ENCODE data around the gene PARD3B. TPM values are rescaled to one million over a fixed set of nuclear protein-coding genes. Genes with fewer than 3 reads are reported as not detected.

Gene PARD3B
- total RNA-seq, 1 donor from 2014 or later, result 0.96 TPM

DNA sequence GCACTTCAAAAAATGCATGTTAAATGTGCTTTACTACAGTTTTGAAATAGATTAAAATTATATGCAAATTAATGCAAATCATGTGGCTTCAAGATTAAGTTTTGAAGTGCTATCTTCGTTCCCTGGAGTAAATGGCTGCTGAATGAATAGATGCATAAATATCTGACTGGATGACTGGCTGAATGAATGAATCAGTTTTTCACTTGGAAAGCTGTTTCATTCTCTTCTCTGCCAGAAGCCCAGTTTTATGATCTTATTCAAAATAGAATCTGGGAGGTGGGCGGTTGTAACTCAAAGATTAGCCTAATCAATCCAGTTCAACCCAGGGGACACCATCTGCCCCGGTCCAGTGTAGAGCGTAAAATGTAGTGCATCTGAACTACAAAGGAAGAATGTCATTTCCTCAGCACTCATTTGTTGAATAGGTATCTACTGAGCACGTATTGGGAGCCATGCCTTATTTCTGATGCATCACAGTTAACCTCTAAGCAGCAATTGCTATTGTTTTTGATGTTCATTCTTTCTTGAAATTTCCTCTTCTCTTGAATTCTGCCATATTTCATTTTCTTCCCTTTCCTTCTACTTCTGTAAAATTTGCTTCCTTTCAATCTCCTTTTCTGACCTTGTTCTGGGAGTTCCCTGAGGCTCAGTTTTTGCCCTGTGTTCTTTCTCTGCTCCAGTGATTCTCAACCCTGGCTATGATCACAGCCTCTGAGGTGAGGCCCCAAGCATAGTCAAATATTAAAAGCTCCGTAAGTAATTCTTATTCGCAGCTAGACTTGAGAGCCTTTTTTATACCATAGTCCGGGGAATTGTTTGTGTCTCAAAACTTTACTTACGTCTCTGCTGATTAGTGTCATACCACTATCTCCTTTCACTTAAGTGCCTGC is 282.7 kb downstream of the PARD3B start:
- intact Hi-C loops (cut with micrococcal nuclease), result no loop called here

DNA sequence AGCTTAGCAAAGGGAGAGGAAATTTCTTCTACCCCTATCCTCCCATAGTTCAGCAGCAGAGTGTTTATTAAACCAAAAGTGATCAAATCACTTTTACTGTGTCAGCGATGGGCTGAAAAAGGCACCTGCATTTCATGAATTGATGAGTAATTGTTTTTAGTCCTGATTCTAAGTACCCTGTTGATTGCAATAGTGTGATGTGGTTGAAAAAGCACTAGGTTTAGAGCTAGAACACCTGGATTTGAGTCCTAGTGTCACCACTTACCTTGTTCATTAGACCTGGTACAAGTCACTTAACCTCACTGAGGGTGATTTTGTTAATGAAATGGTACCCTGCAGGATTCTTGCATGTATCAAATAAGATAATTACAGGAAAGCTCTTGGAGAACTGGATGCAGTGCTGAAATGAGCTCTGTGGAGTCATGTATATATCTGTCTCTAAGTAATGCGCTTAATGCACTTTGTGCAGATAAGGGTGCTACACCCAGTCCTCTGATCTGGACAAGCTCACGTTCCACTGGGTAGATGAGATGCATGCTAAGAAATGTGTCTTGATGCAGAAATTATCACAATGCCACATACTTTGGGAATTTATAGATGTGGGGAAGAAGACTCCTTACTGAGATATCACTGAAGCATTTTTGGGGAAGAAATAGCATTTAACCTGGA is 289.6 kb downstream of the PARD3B start:
- intact Hi-C loops (cut with micrococcal nuclease), result no loop called here

DNA sequence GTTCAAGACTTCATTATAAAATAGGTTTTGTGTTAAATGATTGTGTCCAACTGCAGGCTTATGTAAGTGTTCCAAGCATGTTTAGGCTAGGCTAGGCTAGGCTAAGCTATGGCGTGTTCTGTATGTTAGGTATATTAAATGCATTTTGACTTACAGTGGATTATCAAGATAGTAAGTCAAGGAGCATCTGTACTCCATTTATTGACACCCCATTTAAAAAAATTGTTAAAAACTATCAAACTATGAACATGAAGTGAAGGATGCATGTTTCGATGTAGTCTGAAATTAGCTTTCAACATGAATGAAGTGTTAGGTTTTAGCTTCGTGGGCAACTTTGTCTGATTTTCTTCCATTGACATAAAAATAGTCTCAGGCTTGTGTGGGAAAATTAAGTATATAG is 290.5 kb downstream of the PARD3B start:
- intact Hi-C loops (cut with micrococcal nuclease), result no loop called here

DNA sequence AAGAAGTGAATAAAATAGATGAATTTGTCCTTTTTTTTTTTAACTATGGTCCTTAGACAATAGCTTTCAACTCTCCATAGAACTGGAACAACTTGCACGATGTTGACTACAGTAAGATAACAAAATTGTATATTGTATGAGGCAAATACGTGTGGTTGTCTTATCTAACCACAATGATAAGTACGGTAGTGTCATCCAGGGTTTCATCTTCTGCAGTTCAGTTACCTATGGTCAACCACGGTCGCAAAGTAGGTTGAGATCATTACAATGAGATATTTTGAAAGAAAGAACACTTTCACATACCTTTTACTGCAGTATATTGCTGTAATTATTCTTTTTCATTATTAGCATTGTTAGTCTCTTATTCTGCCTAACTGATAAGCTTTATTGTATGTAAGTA is 295.2 kb downstream of the PARD3B start:
- intact Hi-C loops (cut with micrococcal nuclease), result no loop called here

DNA sequence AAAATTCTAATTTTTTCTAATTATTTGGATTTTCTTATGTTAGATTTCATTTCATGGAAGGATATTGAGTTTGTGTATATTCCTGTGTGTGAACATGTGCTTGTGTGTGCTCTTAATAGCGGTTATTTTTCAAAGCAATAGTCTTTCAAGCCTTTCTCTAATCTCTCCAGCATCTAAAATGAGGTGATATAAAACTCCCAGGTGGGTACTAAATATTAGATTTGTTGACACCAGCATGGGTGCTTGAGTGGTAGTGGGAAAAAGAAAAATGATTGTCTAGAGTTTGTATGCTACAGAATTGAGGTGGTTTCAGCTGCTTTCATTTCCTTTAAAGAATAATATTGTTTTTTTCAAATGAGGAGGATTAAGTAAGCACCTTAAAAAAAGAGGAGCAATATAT is 296.8 kb downstream of the PARD3B start:
- intact Hi-C loops (cut with micrococcal nuclease), result no loop called here

DNA sequence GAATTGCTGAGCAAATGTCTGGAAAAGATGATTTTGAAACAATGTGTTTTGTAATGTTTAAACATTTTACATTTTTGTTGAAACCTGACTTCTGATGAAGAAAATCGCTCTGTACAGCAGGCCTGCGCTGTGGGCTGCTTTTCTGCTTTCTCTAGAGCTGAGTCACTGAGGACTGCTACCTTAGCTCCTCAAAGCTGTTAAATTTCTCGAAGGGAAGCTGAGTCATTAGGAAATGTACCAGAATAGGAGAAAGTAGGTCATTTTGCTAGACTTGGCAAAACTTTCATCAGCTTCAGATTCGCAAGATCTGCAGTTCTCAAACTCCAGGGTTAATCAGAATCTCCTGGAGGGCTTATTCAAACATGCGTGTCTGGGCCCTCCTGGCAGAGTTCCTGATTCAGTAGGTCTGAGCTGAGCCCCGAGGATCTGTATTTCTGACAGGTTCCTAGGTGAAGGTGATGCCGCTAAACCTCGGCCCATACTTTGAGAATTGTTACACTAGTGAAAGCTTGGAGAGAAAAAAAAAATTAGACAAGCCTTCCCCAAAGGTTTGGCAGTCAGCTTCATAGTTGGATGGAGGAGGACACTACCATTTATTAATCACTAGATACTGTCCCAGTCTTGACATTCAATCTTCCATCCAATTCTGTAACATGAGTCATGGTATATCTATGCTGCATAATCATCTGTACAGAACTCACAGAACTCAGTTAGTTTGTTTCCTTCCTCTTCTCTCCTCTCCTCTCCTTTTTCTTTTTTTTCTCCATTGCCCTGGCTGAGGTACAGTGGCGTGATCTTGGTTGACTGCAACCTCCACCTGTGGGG is 297.6 kb downstream of the PARD3B start:
- intact Hi-C loops (cut with micrococcal nuclease), result no loop called here

DNA sequence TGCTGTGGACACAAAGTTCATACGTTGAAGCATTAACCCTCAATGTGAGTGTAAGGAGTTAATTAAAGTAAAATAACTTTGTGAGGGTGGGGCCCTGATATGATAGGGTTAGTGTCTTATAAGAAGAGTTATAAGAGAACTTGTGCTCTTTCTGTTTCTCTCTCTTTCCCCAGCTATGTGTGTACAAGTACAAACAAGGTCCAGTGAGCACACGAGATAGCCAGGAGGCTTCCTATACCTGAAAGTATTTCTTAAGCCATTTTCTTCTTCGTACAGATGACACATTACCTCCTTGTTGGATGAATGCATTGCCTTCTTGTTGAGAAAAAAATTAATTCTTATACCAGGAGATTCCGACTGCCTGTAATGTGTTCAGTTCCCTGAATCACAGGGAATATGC is 301.2 kb downstream of the PARD3B start:
- intact Hi-C loops (cut with micrococcal nuclease), result no loop called here

DNA sequence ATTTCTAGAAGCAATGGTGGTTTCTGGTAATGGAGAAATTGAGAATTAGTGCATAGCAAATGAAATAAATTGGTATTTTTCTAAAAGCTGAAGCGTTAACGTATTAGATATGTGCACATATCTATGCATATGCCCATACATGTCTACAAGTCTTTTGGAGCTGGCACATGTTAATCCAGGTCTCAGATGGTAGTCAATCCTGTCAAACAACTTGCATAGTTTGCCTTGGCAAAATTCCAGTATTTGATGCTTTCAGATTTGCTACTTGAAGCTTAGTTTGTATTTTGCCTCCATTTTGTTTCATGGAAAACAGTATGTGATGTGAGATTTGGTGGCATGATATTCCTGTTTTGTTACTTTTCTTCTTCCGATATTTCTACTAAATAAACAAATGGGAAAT is 304.6 kb downstream of the PARD3B start:
- intact Hi-C loops (cut with micrococcal nuclease), result no loop called here

DNA sequence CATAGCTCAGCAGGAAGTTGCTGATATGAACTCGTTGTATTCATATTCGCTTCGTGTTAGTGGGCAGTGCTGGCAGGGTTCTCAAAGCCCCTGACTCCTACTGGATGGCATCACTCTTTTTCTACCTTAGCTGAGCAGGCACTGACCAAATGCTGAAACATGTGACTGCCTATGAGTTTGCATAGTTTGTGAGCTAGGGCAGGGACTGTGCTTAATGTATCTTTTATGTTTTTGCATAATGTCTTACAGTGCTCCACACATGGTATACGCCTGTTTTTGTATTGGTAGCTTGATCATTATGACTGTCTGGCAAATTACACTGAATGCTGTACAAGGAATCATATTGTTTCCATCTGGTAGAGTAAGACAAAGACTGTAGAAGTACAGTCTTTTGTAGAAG is 305.3 kb downstream of the PARD3B start:
- intact Hi-C loops (cut with micrococcal nuclease), result no loop called here

DNA sequence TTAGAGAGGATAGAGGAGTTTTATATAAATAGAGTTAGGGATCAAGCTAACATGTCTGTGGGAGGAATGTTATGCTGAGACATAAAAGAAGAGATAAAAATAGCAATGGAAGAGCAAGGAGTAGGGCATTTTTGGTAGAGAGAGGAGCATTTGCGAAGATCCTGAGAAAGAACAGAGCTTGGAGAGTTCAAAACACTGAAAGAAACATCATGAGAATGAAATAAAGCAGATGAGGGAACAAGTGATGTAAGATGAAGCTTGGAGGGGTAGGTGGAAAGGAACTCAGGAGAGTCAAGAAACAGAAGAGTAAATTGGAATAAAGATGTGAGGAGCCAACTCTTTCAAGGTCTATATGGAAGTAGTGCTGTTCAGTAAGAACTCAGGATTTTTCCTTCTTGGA is 308.6 kb downstream of the PARD3B start:
- intact Hi-C loops (cut with micrococcal nuclease), result no loop called here

DNA sequence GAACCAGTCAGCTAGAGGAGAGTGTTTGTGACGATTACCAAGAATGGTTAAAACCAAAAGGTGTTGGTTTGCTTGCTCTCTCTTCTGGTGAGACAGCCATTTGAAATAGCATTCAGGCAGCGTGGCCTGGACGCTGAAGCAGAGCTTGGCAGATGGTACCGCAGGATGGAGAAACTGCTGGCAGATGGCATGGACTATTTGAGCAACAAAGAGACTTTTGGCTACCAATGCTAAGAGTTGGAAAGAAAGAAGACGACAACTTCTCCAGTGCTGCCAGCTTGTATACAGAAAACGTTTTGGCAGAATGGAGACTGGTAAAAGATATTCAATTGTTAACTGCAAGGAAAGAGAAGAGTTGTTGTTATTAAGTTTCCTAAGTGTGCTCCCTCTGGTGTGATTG is 315.0 kb downstream of the PARD3B start:
- intact Hi-C loops (cut with micrococcal nuclease), result no loop called here

DNA sequence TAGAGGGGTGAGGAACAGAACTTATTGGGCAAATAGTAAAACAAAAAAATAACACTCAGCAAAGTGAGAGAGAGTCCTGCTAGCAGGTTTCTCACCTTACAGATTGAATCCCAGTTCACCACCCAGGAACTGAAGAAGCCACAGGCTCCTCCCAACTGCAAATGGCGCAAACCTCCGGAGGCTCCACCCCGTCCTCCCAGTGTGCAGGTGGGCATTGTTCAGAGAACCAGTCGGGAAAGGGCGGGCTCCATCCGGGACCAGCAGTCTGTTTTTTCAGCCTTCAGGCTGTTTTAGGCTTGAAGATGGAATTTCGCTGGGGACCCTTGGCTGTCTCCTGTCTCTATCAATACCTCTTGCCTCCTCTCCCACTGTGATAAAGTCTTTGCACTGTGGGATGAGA is 317.5 kb downstream of the PARD3B start:
- intact Hi-C loops (cut with micrococcal nuclease), result no loop called here

DNA sequence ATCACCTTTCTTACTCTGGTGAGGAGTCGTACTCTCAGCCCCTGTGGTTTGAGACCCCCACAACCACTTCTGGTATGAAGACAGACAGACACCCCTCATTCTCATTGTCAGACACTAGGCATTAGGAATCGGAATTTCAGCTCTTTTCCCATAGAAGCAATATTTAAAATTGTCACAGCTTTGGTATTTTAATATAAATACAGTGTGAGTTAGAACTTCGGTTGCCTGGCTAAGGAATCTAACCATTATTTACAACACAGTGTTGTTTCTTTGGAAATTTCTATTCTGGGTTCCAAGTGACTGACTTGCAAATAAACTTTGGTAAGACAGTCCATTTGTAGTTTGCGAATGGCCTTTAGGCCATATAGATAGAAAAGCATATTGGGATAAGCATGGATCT is 318.1 kb downstream of the PARD3B start:
- intact Hi-C loops (cut with micrococcal nuclease), result no loop called here

DNA sequence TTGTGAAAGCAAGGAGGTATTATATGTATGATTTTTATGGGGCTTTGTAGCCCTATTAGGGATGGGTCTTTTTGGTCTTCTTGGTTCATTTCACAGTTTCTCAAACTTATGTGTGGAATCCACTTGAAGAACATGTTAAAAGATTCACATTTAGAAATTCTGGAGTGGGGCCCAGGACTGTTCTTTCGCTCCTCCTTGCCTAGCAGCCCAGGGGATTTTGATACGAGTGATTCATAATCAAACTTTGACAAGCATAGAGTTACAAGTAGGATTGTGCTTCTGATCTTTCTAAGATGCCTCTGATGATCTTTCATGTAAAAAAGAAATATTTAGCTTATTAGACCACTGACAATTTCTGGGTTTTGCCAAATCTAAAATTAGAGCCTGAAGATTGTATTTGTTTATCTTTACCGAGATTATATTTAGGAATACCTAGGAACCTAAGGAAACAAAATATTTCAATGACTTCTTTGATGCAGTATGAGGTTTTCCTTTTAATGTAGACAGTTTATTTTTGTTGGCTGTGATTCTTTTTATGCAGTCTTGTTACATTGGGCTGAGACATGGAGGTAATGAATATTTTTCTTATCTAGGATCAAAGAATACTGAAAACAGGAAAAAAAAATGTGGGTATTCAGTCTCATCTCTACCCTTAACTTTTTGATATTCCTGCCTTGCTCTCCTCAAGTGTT is 324.0 kb downstream of the PARD3B start:
- intact Hi-C loops (cut with micrococcal nuclease), result no loop called here

DNA sequence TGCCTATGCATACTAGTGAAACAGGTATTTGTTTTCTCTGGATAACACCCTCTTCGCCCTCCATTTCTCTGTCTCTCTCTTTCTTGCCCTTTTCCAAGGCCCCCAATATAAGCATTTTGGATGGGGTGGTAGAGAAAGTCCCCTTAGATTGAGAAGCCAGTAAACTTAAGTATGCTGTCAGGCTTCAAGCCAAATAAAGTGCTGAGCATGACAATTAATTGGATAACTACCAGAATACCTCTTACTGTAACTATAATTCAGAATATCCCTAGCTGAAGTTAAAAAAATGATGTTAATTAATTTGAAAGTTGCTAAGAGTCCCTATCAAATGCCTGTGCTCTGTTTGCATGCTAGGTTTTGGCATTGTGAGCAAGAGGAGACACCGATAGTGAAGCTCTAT is 324.8 kb downstream of the PARD3B start:
- intact Hi-C loops (cut with micrococcal nuclease), result loop anchor here (2.0 to 10.0 kb wide), 5 partner anchors 207 to 942 kb away; no protein-coding TSS in a partner anchor

DNA sequence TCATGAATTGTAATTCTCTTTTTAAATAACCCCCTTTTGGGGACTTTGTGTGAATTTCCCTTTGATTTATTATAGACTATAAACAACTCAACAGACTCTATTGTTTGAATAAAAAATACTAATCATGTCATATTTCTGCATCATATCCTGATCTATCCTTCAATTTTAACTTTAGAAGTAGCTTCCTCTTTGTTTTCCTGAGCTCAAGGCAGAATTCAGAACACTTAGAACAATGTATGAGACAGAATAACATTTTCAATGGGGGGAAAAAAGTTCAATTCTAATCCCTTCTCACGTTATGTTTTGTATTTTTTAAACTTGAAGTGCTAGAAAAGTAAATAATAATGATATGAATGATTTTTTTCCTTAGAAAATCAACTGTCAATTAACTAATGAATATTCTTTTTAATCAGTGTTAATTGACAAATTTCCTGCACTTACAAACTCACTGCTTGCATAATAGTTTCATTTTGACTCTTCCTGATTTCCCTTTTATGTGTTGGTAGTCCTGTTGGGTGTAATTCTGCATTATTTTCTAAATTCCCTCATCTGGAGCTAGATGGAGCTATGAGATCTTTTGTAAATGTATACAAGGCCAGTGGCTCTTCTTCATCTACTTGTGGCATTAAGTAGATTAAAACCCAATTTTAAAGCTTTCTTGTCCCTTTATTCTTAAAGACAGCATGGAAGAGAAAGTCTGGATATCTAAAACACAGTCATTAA is 326.1 kb downstream of the PARD3B start:
- intact Hi-C loops (cut with micrococcal nuclease), result loop anchor here (1.0 to 10.0 kb wide), 10 partner anchors 205 to 941 kb away; no protein-coding TSS in a partner anchor

DNA sequence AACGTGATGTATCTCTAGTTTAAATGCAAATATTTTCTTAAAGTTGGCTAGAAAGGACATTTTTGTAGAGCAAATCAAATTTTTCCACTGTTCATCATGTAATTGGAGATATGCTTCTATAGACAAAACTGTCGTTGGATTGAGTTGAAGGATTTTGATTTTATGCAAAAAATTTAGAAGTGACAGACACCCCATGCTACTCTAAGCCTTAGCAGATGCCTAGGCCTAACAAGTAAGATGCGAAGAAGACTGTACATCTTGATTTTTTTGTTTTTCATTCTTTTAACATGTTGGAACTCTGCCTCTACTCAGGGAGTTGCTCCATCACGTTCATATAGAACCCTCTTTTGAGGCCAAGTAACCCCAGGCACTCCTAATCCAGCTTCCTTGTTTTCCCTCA is 331.0 kb downstream of the PARD3B start:
- intact Hi-C loops (cut with micrococcal nuclease), result loop anchor here (10.0 kb wide), 1 partner anchor 598 kb away; no protein-coding TSS in a partner anchor

DNA sequence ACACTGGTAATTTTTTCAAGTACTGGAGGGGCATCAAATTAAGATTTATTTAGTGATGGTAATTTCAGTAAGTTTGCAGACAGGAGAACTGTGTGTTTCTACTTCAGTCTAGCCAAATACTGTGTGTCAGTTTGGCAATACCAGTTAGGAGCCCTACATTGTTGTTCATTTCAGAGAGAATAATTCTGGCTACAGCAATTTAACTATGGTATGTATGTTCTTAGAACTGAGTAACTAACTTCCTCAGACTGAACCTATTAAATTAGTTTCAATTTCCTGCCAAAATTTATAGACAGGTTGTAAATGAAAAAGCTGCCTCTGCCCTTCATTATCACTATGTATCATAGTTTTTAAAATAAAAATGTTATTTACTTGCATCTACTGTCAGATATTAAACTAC is 332.4 kb downstream of the PARD3B start:
- intact Hi-C loops (cut with micrococcal nuclease), result loop anchor here (10.0 kb wide), 1 partner anchor 597 kb away; no protein-coding TSS in a partner anchor

DNA sequence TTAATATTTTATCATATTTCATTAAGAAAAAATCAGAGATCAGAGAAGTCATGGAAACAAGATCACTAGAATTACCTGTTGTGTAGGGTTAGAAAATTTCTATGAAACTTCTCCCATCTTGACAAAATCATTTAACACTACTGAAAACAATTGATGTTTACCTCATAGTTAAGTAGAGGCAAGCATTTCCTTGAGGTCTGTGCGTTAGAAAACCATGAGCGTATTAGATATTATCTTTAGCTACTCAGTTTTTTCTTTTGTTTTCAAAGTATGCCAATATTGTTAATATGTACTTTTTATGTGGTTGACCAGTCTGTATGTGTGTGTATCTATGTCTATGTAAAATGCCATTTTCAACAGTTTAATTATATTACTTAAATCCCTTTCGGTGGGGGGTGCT is 335.7 kb downstream of the PARD3B start:
- intact Hi-C loops (cut with micrococcal nuclease), result loop anchor here (1.0 to 5.0 kb wide), 3 partner anchors 20 to 86 kb away; no protein-coding TSS in a partner anchor

DNA sequence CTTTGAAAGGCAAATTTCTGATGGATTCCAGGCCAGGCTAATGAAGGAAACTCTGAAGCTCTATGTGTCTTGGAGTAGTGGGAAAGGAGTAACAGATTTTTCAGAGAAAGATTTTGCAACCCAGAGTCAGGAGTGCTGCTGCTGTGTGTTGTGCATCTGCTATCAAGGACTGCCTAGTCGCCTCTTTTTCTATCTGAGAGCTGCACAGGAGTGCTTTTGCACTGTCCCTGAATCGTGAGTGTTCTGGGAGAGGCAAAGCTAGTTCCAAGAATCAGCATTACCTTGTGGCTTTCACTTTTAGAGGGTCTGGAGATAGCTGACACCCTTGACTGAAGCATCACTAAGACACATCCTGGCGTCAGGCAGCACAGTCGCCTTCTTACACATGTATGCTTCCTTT is 336.4 kb downstream of the PARD3B start:
- intact Hi-C loops (cut with micrococcal nuclease), result loop anchor here (1.0 to 5.0 kb wide), 3 partner anchors 19 to 86 kb away; no protein-coding TSS in a partner anchor

All from T-helper 1 cell treated with Interleukin-12 subunit alpha and Interleukin-12 subunit beta and Interleukin-4 antibody, amounts not matched to agents 30 ng/mL and 1 ng/mL, for 36 hours (primary cell).